ENCODE measurements around the gene MAP3K14. TPM values are rescaled to one million over a fixed set of nuclear protein-coding genes. Genes with fewer than 3 reads are reported as not detected.

The MAP3K14 gene
- total RNA-seq, 8 experiments from 2014 or later, result 1.4 to 5.0 (median 3.2) TPM

GRCh38 chr17:45234641-45235415 is 82.0 kb downstream of the MAP3K14 start:
- in situ Hi-C loops (cut with MboI; ENCODE audit: low pct_unique_long_range_greater_than_20kb in 2 of 9, low sequenced_read_pairs in 9 of 9, unreplicated experiment in 9 of 9), result no loop called here
- Histone ChIP-seq H3K4me3 (no peak overlapping the region), H3K27ac (no peak overlapping the region), H3K4me1 (replicated peaks in 1 of 2) (peaks cover 3 to 15% of the 10 kb centered on the region in 2 donors)
- ATAC-seq (replicated peaks in 6 of 8), result peak in 3 of 8 experiments; percentile 22 to 42 (median 36)
- WGBS, 10 experiments, result 11 to 21% (median 16%) methylated on average over 3 to 4 of the region's 6 CpGs; no CpG with 5 or more reads in 6 of the 10 experiments

- 40 to 65% (median 51%) methylated on average over 2 to 7 of the region's 8 CpGs; no CpG with 5 or more reads in 7 of the 10 experiments for WGBS, 10 experiments
- in situ Hi-C loops (cut with MboI; ENCODE audit: low pct_unique_long_range_greater_than_20kb in 2 of 9, low sequenced_read_pairs in 9 of 9, unreplicated experiment in 9 of 9), result no loop called here
- ATAC-seq (replicated peaks in 6 of 8), result no peak
Observed at GRCh38 chr17:45233423-45233924, 83.3 kb downstream of the MAP3K14 start.

DNA sequence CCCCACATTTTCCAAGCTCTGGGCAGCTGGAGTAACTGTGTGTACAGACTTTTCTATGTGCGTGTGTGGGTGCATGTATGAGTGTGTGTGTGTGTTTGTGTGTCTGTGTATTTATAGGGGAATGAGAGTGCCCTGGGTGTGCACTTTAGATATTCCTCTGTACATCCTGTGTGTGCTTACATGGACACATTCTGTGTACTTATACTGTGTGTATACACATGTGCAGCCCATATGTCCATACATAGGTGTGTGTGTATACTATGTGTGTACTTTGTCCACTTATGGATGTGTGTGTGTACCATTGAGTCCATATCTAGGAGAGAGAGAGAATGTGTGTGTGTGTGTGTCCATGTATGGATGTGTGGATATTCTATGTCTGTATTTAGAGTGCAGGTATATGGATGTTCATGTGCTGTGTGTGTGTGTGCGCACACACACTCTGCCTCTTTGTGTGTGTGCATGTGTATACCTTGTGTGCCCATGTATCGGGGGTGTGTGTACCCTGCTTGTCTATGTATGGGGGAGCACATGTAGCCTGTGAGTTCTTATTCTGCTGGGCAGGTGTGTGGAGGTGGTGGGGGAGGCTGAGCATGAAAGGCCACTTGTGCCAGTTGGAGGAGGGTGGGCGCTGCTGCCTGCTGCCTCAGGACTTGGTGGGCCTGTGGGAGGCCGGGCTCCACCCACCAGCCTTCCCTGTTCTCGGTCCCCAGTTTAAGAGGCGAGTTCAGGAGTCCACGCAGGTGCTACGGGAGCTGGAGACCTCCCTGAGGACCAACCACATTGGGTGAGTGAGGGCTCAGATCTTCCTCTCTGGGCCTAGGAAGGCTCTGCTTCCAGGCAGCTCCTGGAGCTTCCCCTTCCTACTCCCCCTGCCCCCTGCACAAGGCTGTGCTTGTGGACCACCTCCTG is 84.1 kb downstream of the MAP3K14 start:
- no peak for ATAC-seq (replicated peaks in 6 of 8)
- 50 to 95% (median 71%) methylated on average over 1 to 3 of the region's 9 CpGs; no CpG with 5 or more reads in 5 of the 10 experiments for WGBS, 10 experiments
- Histone ChIP-seq H3K4me1 (replicated peaks in 1 of 2) (peaks cover 11 to 28% of the 10 kb centered on the region in 2 donors), H3K27ac (no peak overlapping the region), H3K4me3 (no peak overlapping the region)
- in situ Hi-C loops (cut with MboI; ENCODE audit: low pct_unique_long_range_greater_than_20kb in 2 of 9, low sequenced_read_pairs in 9 of 9, unreplicated experiment in 9 of 9), result no loop called here

More at GRCh38 chr17:45233423-45233924, 83.3 kb downstream of the MAP3K14 start:
- Histone ChIP-seq H3K4me1 (replicated peaks in 1 of 2) (peaks cover 11 to 28% of the 10 kb centered on the region in 2 donors), H3K27ac (no peak overlapping the region), H3K4me3 (no peak overlapping the region)

GRCh38 chr17:45231481-45232116 is 85.2 kb downstream of the MAP3K14 start:
- peak in 1 of 8 experiments; percentile 21 for ATAC-seq (replicated peaks in 6 of 8)
- H3K4me3 ChIP-seq, result no peak overlapping the region
- H3K4me1 ChIP-seq (replicated peaks in 1 of 2), result peaks cover 11 to 28% of the 10 kb centered on the region in 2 donors
- in situ Hi-C loops (cut with MboI; ENCODE audit: low pct_unique_long_range_greater_than_20kb in 2 of 9, low sequenced_read_pairs in 9 of 9, unreplicated experiment in 9 of 9), result no loop called here
- 80 to 92% methylated on average over 2 to 3 of the region's 19 CpGs; no CpG with 5 or more reads in 8 of the 10 experiments for whole genome bisulfite sequencing, 10 experiments
- peak overlapping the region in 1 of 2 donors; percentile 6 for H3K27ac ChIP-seq

GRCh38 chr17:45230787-45231480 is 85.9 kb downstream of the MAP3K14 start:
- WGBS, 10 experiments, result 0 to 42% (median 20%) methylated on average over 1 to 4 of the region's 12 CpGs; no CpG with 5 or more reads in 7 of the 10 experiments
- H3K27ac ChIP-seq, result peak overlapping the region in 1 of 2 donors; percentile 6
- peaks cover 11 to 28% of the 10 kb centered on the region in 2 donors for H3K4me1 ChIP-seq (replicated peaks in 1 of 2)
- in situ Hi-C loops (cut with MboI; ENCODE audit: low pct_unique_long_range_greater_than_20kb in 2 of 9, low sequenced_read_pairs in 9 of 9, unreplicated experiment in 9 of 9), result no loop called here
- peak in 7 of 8 experiments; percentile 13 to 50 (median 39) for ATAC-seq (replicated peaks in 6 of 8)
- no peak overlapping the region for H3K4me3 ChIP-seq

GRCh38 chr17:45230410-45230786 is 86.4 kb downstream of the MAP3K14 start:
- in situ Hi-C loops (cut with MboI; ENCODE audit: low pct_unique_long_range_greater_than_20kb in 2 of 9, low sequenced_read_pairs in 9 of 9, unreplicated experiment in 9 of 9), result no loop called here
- no peak for ATAC-seq (replicated peaks in 6 of 8)
- Histone ChIP-seq H3K4me3 (no peak overlapping the region), H3K4me1 (replicated peaks in 1 of 2) (peaks cover 11 to 28% of the 10 kb centered on the region in 2 donors), H3K27ac (no peak overlapping the region)
- WGBS, 10 experiments, result 57 to 100% (median 89%) methylated on average over 1 to 3 of the region's 4 CpGs; no CpG with 5 or more reads in 7 of the 10 experiments

GRCh38 chr17:45229681-45230409 is 87.0 kb downstream of the MAP3K14 start:
- peak overlapping the region in 1 of 2 donors; percentile 48 for H3K27ac ChIP-seq

GRCh38 chr17:45228763-45229539 is 87.9 kb downstream of the MAP3K14 start:
- ATAC-seq (replicated peaks in 6 of 8), result peak; percentile 57 to 82 (median 76)
- 0 to 36% (median 13%) methylated on average over 1 to 3 of the region's 19 CpGs; no CpG with 5 or more reads in 6 of the 10 experiments for WGBS, 10 experiments
- H3K4me1 ChIP-seq (replicated peaks in 1 of 2), result peaks cover 11 to 28% of the 10 kb centered on the region in 2 donors
- in situ Hi-C loops (cut with MboI; ENCODE audit: low pct_unique_long_range_greater_than_20kb in 2 of 9, low sequenced_read_pairs in 9 of 9, unreplicated experiment in 9 of 9), result loop anchor here in 2 of 9 experiments (10.0 kb wide), 1 partner anchor 156 kb away; no protein-coding TSS in a partner anchor
- no peak overlapping the region for H3K4me3 ChIP-seq
- H3K27ac ChIP-seq, result peak overlapping the region in 1 of 2 donors; percentile 48

More at GRCh38 chr17:45229681-45230409, 87.0 kb downstream of the MAP3K14 start:
- in situ Hi-C loops (cut with MboI; ENCODE audit: low pct_unique_long_range_greater_than_20kb in 2 of 9, low sequenced_read_pairs in 9 of 9, unreplicated experiment in 9 of 9), result loop anchor here in 2 of 9 experiments (10.0 kb wide), 1 partner anchor 155 kb away; no protein-coding TSS in a partner anchor
- ATAC-seq (replicated peaks in 6 of 8), result peak in 3 of 8 experiments; percentile 9 to 13 (median 10)
- H3K4me3 ChIP-seq, result no peak overlapping the region
- 90 to 93% methylated on average over 3 to 4 of the region's 16 CpGs; no CpG with 5 or more reads in 8 of the 10 experiments for WGBS, 10 experiments
- peaks cover 11 to 28% of the 10 kb centered on the region in 2 donors for H3K4me1 ChIP-seq (replicated peaks in 1 of 2)

GRCh38 chr17:45227926-45228762 is 88.7 kb downstream of the MAP3K14 start:
- in situ Hi-C loops (cut with MboI; ENCODE audit: low pct_unique_long_range_greater_than_20kb in 2 of 9, low sequenced_read_pairs in 9 of 9, unreplicated experiment in 9 of 9), result loop anchor here in 2 of 9 experiments (10.0 kb wide), 1 partner anchor 157 kb away; no protein-coding TSS in a partner anchor
- peak overlapping the region in 1 of 2 donors; percentile 48 for H3K27ac ChIP-seq
- ATAC-seq (replicated peaks in 6 of 8), result no peak
- peaks cover 11 to 28% of the 10 kb centered on the region in 2 donors for H3K4me1 ChIP-seq (replicated peaks in 1 of 2)
- no peak overlapping the region for H3K4me3 ChIP-seq
- 65 to 100% (median 80%) methylated on average over 1 to 8 of the region's 17 CpGs; no CpG with 5 or more reads in 4 of the 10 experiments for WGBS, 10 experiments

Measured in motor neuron (in vitro differentiated cells).